Endothelial cell of umbilical vein (primary cell): Measurements from ENCODE around the gene MOGAT3. TPM values are rescaled to one million over a fixed set of nuclear protein-coding genes. Genes with fewer than 3 reads are reported as not detected.

Source experiments
- BruUV-seq: library from RNA; stranded (reverse); fragments of 400-500 nt; replicated peaks from 2 replicates; lab custom pipeline; 2021; lab: Mats Ljungman, UMichigan
- CTCF ChIA-PET: fragments of 300-600, 350-600 bp; sonication (Branson Sonifier 250); formaldehyde crosslinking; loops from one replicate; lab custom pipeline; 2021; ENCODE audit warnings: antibody characterized with exemption, inconsistent platforms; lab: Charles Lee
- POLR2A ChIA-PET: fragments of 300-600, 350-600 bp; sonication (Branson Sonifier 250); formaldehyde crosslinking; loops from one replicate; lab custom pipeline; 2021; ENCODE audit warnings: antibody characterized with exemption, inconsistent platforms; lab: Charles Lee
- DNase-seq: peaks from one replicate; pipeline ENCODE4 v3.0.0-alpha.2; 2011; ENCODE audit warnings: low read depth, low spot score
- FAIRE-seq: peaks from 2 replicates; lab custom pipeline; 2011; peaks lifted over from hg19 to GRCh38; lab: Jason Lieb, UNC
- H2AFZ ChIP-seq: 2 replicates; pipeline ENCODE4 v1.6.0; 2012; ENCODE audit warnings: low read depth, low read length, control low read depth, inconsistent platforms
- H3K27ac ChIP-seq: 2 replicates; pipeline ENCODE4 v1.5.1; 2011; ENCODE audit warnings: low read depth, mild to moderate bottlenecking, control low read depth, low read length, moderate library complexity; ENCODE audit not compliant: insufficient read depth
- H3K27me3 ChIP-seq, 2 experiments: 2 replicates each; pipeline versions ENCODE4 v1.6.0 to v1.6.1; 2011; ENCODE audit warnings: low read length in 2 of 2, mixed read lengths in 1 of 2; ENCODE audit not compliant: control insufficient read depth in 2 of 2, insufficient read depth in 2 of 2
- H3K36me3 ChIP-seq, 2 experiments: 2 replicates in 1 of 2; 3 replicates in 1 of 2; pipeline ENCODE4 v1.5.1; 2011; ENCODE audit warnings: low read length in 2 of 2, mild to moderate bottlenecking in 1 of 2, moderate library complexity in 1 of 2; ENCODE audit not compliant: control insufficient read depth in 2 of 2, insufficient read depth in 2 of 2; ENCODE audit errors: extremely low read depth in 1 of 2
- H3K4me1 ChIP-seq: 3 replicates; pipeline ENCODE4 v1.5.1; 2011; ENCODE audit warnings: mild to moderate bottlenecking, low read length; ENCODE audit not compliant: control insufficient read depth, insufficient read depth; ENCODE audit errors: extremely low read depth
- H3K4me2 ChIP-seq: 2 replicates; pipeline ENCODE4 v1.6.1; 2011; ENCODE audit warnings: low read length, control low read depth, mixed read lengths; ENCODE audit not compliant: insufficient read depth
- H3K4me3 ChIP-seq, 3 experiments: fragments of 200-600 bp in 1 of 3; sonication (generic), shearing (Covaris generic) in 1 of 3; replicated peaks in 1 of 3; 2 replicates each; pipeline ENCODE4 v1.5.1; 2011 to 2016; ENCODE audit warnings: control low read depth in 3 of 3, low read length in 3 of 3, mild to moderate bottlenecking in 2 of 3, inconsistent platforms in 1 of 3, low read depth in 1 of 3, moderate library complexity in 1 of 3; ENCODE audit not compliant: insufficient read depth in 1 of 3
- H3K79me2 ChIP-seq: 2 replicates; pipeline ENCODE4 v1.6.0; 2012; ENCODE audit warnings: low read length, inconsistent platforms; ENCODE audit not compliant: control insufficient read depth, insufficient read depth
- H3K9ac ChIP-seq: replicated peaks from 2 replicates; pipeline ENCODE3; 2011; ENCODE audit warnings: low read length, control low read depth; ENCODE audit not compliant: insufficient read depth; ENCODE audit errors: extremely low read depth
- H3K9me1 ChIP-seq: replicated peaks from 3 replicates; pipeline ENCODE4 v1.6.0; 2011; ENCODE audit warnings: mild to moderate bottlenecking, low read length; ENCODE audit not compliant: control insufficient read depth, insufficient read depth; ENCODE audit errors: extremely low read depth
- H3K9me3 ChIP-seq: replicated peaks from 2 replicates; pipeline ENCODE4 v1.5.1; 2012; ENCODE audit warnings: low read length, inconsistent platforms; ENCODE audit not compliant: control insufficient read depth, insufficient read depth
- H4K20me1 ChIP-seq: replicated peaks from 2 replicates; pipeline ENCODE3; 2011; ENCODE audit warnings: mild to moderate bottlenecking, low read length; ENCODE audit not compliant: control insufficient read depth, insufficient read depth; ENCODE audit errors: extremely low read depth
- EZH2 ChIP-seq: IDR thresholded peaks from 2 replicates; pipeline ENCODE4 v1.6.1; 2012; ENCODE audit warnings: borderline replicate concordance, low read depth, mild to moderate bottlenecking, moderate library complexity, low read length, inconsistent platforms; ENCODE audit not compliant: severe bottlenecking
- FOS ChIP-seq: IDR thresholded peaks from 2 replicates; pipeline ENCODE4 v1.6.1; 2011; ENCODE audit warnings: mild to moderate bottlenecking, low read length, moderate library complexity, borderline replicate concordance; ENCODE audit not compliant: insufficient read depth
- GATA2 ChIP-seq: IDR thresholded peaks from 2 replicates; pipeline ENCODE4 v1.7.0; 2011; ENCODE audit warnings: low read depth, mild to moderate bottlenecking, moderate library complexity, mixed read lengths, low read length; ENCODE audit not compliant: insufficient read length, insufficient read depth
- JUN ChIP-seq: IDR thresholded peaks from 2 replicates; pipeline ENCODE4 v1.6.1; 2011; ENCODE audit warnings: borderline replicate concordance, low read depth; ENCODE audit not compliant: insufficient read length, insufficient read depth
- MYC ChIP-seq: IDR thresholded peaks from one replicate; pipeline ENCODE4 v1.6.1; 2011; ENCODE audit warnings: mild to moderate bottlenecking, low read depth, low read length
- POLR2A ChIP-seq: IDR thresholded peaks from 2 replicates; pipeline ENCODE4 v1.6.1; 2012; ENCODE audit warnings: low read depth, mild to moderate bottlenecking, control low read depth, low read length
- POLR2AphosphoS5 ChIP-seq: IDR thresholded peaks from 2 replicates; pipeline ENCODE4 v1.6.1; 2012; ENCODE audit warnings: low read depth, mild to moderate bottlenecking, control low read depth, low read length, moderate library complexity; ENCODE audit not compliant: insufficient read depth
- dilution Hi-C: fragments of 300-500 bp; cut with MboI; formaldehyde crosslinking; loops from one replicate; pipeline ENCODE4 v1.15.0; 2019; ENCODE audit warnings: low sequenced_read_pairs; ENCODE audit not compliant: extremely low pct_ligation_motif_present
- intact Hi-C: fragments of 100-400 bp; cut with micrococcal nuclease; formaldehyde crosslinking; loops from one replicate; pipeline ENCODE4 v1.10.0; 2022
- polyA plus RNA-seq, 4 experiments: library from polyadenylated mRNA; depleted of rRNA in 3 of 4; stranded (reverse) in 3 of 4; unstranded in 1 of 4; fragments of >200 nt; gene quantifications; 2 replicates each; pipeline versions ENCODE4 v1.2.1 to v1.2.3, GENCODE V29; 2011 to 2012; ENCODE audit warnings: missing spikeins in 1 of 4
- total RNA-seq: library from RNA; stranded (reverse); gene quantifications from 2 replicates; pipeline ENCODE4 v1.2.3, GENCODE V29; 2021
- TF ChIP-seq, protein P1 (sequence below), 2 donors: IDR thresholded peaks; 1 replicate in 1 of 2; 2 replicates in 1 of 2; pipeline ENCODE4 v1.5.1; 2011; ENCODE audit warnings: low read length in 2 of 2, mild to moderate bottlenecking in 2 of 2, moderate library complexity in 2 of 2, control low read depth in 1 of 2, inconsistent platforms in 1 of 2, low read depth in 1 of 2; ENCODE audit not compliant: insufficient read depth in 1 of 2; ENCODE audit errors: extremely low read depth in 1 of 2
- TF ChIP-seq, protein P2 (sequence below): IDR thresholded peaks from 2 replicates; pipeline ENCODE4 v1.6.1; 2011; ENCODE audit not compliant: insufficient read depth, insufficient read length

The MOGAT3 gene
- total and polyA plus RNA-seq, 2 donors (not counting 3 experiments of a cell fraction or from before 2014, with no cell fraction given) = not detected

DNA sequence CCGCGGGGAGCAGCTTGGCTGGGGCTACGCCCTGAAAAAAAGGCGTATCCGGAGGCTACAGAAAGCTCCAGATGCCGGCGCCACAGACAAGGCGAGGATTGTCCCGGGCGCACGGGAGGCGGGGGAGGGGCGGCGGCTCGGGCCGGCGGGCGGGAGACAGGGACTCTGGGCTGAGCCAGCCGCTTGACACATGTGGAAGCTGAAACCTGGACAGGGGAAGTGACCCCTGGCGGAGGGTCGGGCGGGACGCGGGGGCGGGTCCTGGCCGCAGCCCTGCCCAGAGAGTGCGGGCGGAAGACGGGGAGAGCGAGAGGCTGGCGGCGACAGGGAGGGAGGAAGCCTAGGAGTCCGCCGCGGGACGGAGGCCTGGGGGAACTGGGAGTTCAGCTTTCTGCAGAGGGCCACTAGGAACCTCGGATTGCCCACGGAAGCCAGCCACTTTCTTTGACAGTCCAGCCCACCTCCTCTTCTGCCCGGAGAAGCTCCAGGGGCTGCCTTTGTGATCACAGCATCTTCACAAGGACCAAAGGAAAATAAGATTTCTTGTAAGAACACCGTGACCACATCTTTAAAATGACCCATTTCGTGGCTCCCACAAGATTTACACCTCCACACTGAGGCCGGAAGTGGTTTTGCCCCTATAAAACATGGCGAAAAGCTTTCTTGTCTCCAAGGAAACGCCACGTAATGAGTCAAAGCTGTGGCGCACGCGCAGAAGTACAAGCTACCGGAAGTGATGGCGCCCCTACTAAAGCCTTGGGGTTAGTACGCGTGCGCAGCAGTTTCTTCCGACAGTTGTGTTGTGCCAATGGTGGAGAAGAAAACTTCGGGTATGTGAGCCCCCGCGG, 16.8 kb upstream of the MOGAT3 start, which contains the start of the genes PLOD3 and ZNHIT1:
TSS of gene PLOD3 (minus strand) at position 194 of the 848 bp plus-strand sequence. CDS start 307 bp downstream, outside the sequence.
TSS of gene ZNHIT1 (plus strand) at position 778 of the 848 bp plus-strand sequence. CDS start at position 809, 31 bp downstream.
- Histone ChIP-seq H3K9ac (peak within 1 kb of the TSS; percentile 67), H2AFZ (peak within 1 kb of the TSS; percentile 42), H3K4me3 (peak within 1 kb of the TSS; percentile 75 to 84 (median 78)), H3K79me2 (peaks cover 53% of the 10 kb centered on the region), H3K9me1 (no peaks in the 10 kb centered on the region), H4K20me1 (no peaks in the 10 kb centered on the region), H3K4me1 (peaks cover 13% of the 10 kb centered on the region), H3K27me3 (no peaks in the 10 kb centered on the region), H3K27ac (peak within 1 kb of the TSS; percentile 79), H3K9me3 (no peaks in the 10 kb centered on the region), H3K36me3 (peaks cover 3 to 13% of the 10 kb centered on the region in 2 experiments), H3K4me2 (peak within 1 kb of the TSS; percentile 93)
- DNase-seq (peak; percentile 98), FAIRE-seq (peak; percentile 100)
- CTCF ChIA-PET = interaction anchor here (0.7 to 4.5 kb wide), 23 partner anchors 9 to 104 kb away, joined by 3 to 112 read pairs (median 5); partner anchors contain the start of genes CLDN15, FIS1 and IFT22
- TF ChIP-seq POLR2AphosphoS5 (peak; percentile 75), FOS (no peak), POLR2A (peak; percentile 87), JUN (no peak), GATA2 (no peak), EZH2 (no peak), MYC (no peak)
- TF ChIP-seq, protein P1, sequence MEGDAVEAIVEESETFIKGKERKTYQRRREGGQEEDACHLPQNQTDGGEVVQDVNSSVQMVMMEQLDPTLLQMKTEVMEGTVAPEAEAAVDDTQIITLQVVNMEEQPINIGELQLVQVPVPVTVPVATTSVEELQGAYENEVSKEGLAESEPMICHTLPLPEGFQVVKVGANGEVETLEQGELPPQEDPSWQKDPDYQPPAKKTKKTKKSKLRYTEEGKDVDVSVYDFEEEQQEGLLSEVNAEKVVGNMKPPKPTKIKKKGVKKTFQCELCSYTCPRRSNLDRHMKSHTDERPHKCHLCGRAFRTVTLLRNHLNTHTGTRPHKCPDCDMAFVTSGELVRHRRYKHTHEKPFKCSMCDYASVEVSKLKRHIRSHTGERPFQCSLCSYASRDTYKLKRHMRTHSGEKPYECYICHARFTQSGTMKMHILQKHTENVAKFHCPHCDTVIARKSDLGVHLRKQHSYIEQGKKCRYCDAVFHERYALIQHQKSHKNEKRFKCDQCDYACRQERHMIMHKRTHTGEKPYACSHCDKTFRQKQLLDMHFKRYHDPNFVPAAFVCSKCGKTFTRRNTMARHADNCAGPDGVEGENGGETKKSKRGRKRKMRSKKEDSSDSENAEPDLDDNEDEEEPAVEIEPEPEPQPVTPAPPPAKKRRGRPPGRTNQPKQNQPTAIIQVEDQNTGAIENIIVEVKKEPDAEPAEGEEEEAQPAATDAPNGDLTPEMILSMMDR (IDR thresholded peaks at IDR 0.05; ENCODE audit: extremely low read depth in 1 of 2, insufficient read depth in 1 of 2, low read depth in 1 of 2, low read length in 2 of 2) = peak in 1 of 2 donors; percentile 10
- TF ChIP-seq, protein P2, sequence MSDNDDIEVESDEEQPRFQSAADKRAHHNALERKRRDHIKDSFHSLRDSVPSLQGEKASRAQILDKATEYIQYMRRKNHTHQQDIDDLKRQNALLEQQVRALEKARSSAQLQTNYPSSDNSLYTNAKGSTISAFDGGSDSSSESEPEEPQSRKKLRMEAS = no peak
- POLR2A ChIA-PET = interaction anchor here (1.0 to 2.1 kb wide), 2 partner anchors 9 to 27 kb away, joined by 3 to 12 read pairs; partner anchors contain the start of gene FIS1
- intact Hi-C loops = loop anchor here (1.0 kb wide), 3 partner anchors 22 to 35 kb away; partner anchors contain the start of gene FIS1
- dilution Hi-C loops = no loop called here
- no TSS peak for BruUV-seq
